ENCODE data around the gene OR10A2. TPM values are rescaled to one million over a fixed set of nuclear protein-coding genes. Genes with fewer than 3 reads are reported as not detected.

The OR10A2 gene
- polyA plus RNA-seq, 1 donor from 2014 or later: not detected

DNA sequence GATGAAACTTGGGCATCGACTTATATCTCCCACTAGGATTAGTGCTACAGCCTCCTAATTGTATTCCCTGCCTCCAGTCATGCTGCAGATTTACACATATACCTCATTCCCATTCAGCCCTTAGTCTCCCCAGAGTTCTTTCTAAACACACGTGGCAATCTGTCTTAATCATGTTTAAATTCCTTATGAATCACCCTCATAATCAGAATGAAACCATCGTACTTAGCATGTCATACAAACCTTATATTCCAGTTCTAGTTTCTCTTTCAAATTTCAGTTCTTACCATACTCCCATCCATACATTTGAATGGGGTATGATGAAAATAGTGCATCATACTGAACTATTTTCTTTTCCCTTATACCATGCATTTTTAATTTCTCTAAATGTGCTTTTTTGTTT, 6.0 kb upstream of the OR10A2 start:
- no peak overlapping the region for H3K4me3 ChIP-seq (ENCODE audit: low read length)
- H3K9me2 ChIP-seq (ENCODE audit: insufficient read depth, low read length): no peaks in the 10 kb centered on the region
- H3F3A ChIP-seq (ENCODE audit: insufficient read depth, low read length, poor library complexity, severe bottlenecking): no peaks in the 10 kb centered on the region
- H3K27me3 ChIP-seq (ENCODE audit: insufficient read depth, low read depth, low read length): no peaks in the 10 kb centered on the region
- no peak for TF ChIP-seq MXI1 (conservative IDR thresholded peaks at IDR 0.05; ENCODE audit: poor library complexity, severe bottlenecking)
- no peak for TF ChIP-seq SMC3 (conservative IDR thresholded peaks at IDR 0.05; ENCODE audit: poor library complexity)
- TF ChIP-seq EP300 (conservative IDR thresholded peaks at IDR 0.05; ENCODE audit: poor library complexity, severe bottlenecking): no peak
- TF ChIP-seq TAF1 (IDR thresholded peaks at IDR 0.05; ENCODE audit: low read depth): no peak
- TF ChIP-seq, protein P1, sequence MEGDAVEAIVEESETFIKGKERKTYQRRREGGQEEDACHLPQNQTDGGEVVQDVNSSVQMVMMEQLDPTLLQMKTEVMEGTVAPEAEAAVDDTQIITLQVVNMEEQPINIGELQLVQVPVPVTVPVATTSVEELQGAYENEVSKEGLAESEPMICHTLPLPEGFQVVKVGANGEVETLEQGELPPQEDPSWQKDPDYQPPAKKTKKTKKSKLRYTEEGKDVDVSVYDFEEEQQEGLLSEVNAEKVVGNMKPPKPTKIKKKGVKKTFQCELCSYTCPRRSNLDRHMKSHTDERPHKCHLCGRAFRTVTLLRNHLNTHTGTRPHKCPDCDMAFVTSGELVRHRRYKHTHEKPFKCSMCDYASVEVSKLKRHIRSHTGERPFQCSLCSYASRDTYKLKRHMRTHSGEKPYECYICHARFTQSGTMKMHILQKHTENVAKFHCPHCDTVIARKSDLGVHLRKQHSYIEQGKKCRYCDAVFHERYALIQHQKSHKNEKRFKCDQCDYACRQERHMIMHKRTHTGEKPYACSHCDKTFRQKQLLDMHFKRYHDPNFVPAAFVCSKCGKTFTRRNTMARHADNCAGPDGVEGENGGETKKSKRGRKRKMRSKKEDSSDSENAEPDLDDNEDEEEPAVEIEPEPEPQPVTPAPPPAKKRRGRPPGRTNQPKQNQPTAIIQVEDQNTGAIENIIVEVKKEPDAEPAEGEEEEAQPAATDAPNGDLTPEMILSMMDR (IDR thresholded peaks at IDR 0.05; ENCODE audit: poor library complexity, severe bottlenecking): no peak
- TF ChIP-seq, protein P2, sequence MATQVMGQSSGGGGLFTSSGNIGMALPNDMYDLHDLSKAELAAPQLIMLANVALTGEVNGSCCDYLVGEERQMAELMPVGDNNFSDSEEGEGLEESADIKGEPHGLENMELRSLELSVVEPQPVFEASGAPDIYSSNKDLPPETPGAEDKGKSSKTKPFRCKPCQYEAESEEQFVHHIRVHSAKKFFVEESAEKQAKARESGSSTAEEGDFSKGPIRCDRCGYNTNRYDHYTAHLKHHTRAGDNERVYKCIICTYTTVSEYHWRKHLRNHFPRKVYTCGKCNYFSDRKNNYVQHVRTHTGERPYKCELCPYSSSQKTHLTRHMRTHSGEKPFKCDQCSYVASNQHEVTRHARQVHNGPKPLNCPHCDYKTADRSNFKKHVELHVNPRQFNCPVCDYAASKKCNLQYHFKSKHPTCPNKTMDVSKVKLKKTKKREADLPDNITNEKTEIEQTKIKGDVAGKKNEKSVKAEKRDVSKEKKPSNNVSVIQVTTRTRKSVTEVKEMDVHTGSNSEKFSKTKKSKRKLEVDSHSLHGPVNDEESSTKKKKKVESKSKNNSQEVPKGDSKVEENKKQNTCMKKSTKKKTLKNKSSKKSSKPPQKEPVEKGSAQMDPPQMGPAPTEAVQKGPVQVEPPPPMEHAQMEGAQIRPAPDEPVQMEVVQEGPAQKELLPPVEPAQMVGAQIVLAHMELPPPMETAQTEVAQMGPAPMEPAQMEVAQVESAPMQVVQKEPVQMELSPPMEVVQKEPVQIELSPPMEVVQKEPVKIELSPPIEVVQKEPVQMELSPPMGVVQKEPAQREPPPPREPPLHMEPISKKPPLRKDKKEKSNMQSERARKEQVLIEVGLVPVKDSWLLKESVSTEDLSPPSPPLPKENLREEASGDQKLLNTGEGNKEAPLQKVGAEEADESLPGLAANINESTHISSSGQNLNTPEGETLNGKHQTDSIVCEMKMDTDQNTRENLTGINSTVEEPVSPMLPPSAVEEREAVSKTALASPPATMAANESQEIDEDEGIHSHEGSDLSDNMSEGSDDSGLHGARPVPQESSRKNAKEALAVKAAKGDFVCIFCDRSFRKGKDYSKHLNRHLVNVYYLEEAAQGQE (IDR thresholded peaks at IDR 0.05; ENCODE audit: borderline replicate concordance): no peak
- TF ChIP-seq RAD21 (conservative IDR thresholded peaks at IDR 0.05): no peak
- no peak for TF ChIP-seq POLR2AphosphoS5 (IDR thresholded peaks at IDR 0.05)
- TF ChIP-seq EZH2 (IDR thresholded peaks at IDR 0.05; ENCODE audit: borderline replicate concordance, insufficient read depth, low read length, poor library complexity, severe bottlenecking): no peak
- no peak overlapping the region for H3K9ac ChIP-seq (ENCODE audit: low read length)
- no peak overlapping the region for H3K4me2 ChIP-seq (ENCODE audit: low read length)
- no peaks in the 10 kb centered on the region for H3K36me3 ChIP-seq (ENCODE audit: insufficient read depth, low read length)
- H4K20me1 ChIP-seq (ENCODE audit: insufficient read depth): no peaks in the 10 kb centered on the region
- H3K79me2 ChIP-seq (replicated peaks; ENCODE audit: insufficient read depth, low read length): no peaks in the 10 kb centered on the region
- H3K27ac ChIP-seq (ENCODE audit: low read length): no peak overlapping the region
- peaks cover 3% of the 10 kb centered on the region for H3K9me3 ChIP-seq (ENCODE audit: low read length)
- no peak overlapping the region for H2AFZ ChIP-seq (ENCODE audit: low read depth, low read length)

DNA sequence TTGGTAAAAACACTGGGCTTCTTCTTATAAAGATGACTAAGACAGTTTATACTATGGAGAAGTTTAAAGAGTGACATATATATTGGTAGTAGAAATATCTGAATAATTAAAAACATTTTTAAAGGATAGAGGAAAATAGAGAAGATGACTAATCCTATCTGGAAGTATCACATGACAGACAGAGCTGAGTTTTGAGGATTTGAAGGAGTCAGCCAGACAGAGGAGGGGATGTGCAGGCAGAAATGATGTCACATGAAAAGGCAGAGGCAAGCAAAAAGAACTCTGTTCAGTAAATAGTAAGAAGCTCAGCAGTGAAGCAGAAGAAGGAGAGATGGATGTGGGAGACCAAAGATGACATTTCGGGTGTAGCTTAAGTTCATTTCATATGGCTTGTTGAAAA, 1.6 kb downstream of the OR10A2 start:
- H3K4me3 ChIP-seq (ENCODE audit: low read length): no peak overlapping the region
- H3K9ac ChIP-seq (ENCODE audit: low read length): no peak overlapping the region
- H3K27ac ChIP-seq (ENCODE audit: low read length): no peak overlapping the region
- H3K9me2 ChIP-seq (ENCODE audit: insufficient read depth, low read length): no peaks in the 10 kb centered on the region
- no peak overlapping the region for H3K4me2 ChIP-seq (ENCODE audit: low read length)
- no peaks in the 10 kb centered on the region for H4K20me1 ChIP-seq (ENCODE audit: insufficient read depth)
- H3K27me3 ChIP-seq (ENCODE audit: insufficient read depth, low read depth, low read length): no peaks in the 10 kb centered on the region
- TF ChIP-seq TAF1 (IDR thresholded peaks at IDR 0.05; ENCODE audit: low read depth) (no peak), EP300 (conservative IDR thresholded peaks at IDR 0.05; ENCODE audit: poor library complexity, severe bottlenecking) (no peak), RAD21 (conservative IDR thresholded peaks at IDR 0.05) (no peak), SMC3 (conservative IDR thresholded peaks at IDR 0.05; ENCODE audit: poor library complexity) (no peak), EZH2 (IDR thresholded peaks at IDR 0.05; ENCODE audit: borderline replicate concordance, insufficient read depth, low read length, poor library complexity, severe bottlenecking) (no peak), MXI1 (conservative IDR thresholded peaks at IDR 0.05; ENCODE audit: poor library complexity, severe bottlenecking) (no peak), POLR2AphosphoS5 (IDR thresholded peaks at IDR 0.05) (no peak)
- TF ChIP-seq, protein P1 (IDR thresholded peaks at IDR 0.05; ENCODE audit: poor library complexity, severe bottlenecking): no peak
- TF ChIP-seq, protein P2 (IDR thresholded peaks at IDR 0.05; ENCODE audit: borderline replicate concordance): no peak
- no peaks in the 10 kb centered on the region for H3K36me3 ChIP-seq (ENCODE audit: insufficient read depth, low read length)
- no peak overlapping the region for H2AFZ ChIP-seq (ENCODE audit: low read depth, low read length)
- no peaks in the 10 kb centered on the region for H3K79me2 ChIP-seq (replicated peaks; ENCODE audit: insufficient read depth, low read length)
- H3K9me3 ChIP-seq (ENCODE audit: low read length): no peaks in the 10 kb centered on the region
- no peaks in the 10 kb centered on the region for H3F3A ChIP-seq (ENCODE audit: insufficient read depth, low read length, poor library complexity, severe bottlenecking)
